ENCODE measurements around the gene FBXL19. TPM values are rescaled to one million over a fixed set of nuclear protein-coding genes. Genes with fewer than 3 reads are reported as not detected.

Gene FBXL19
- total RNA-seq, 4 donors from 2014 or later, result 2.4 to 6.2 (median 4.2) TPM

GRCh38 chr16:30951193-30951592, 27.8 kb downstream of the FBXL19 start:
- no peak for TF ChIP-seq CTCF (IDR thresholded peaks at IDR 0.05; ENCODE audit: low read depth)

- TF ChIP-seq CTCF (IDR thresholded peaks at IDR 0.05; ENCODE audit: low read depth), result no peak
Observed at GRCh38 chr16:30951750-30952149, 28.4 kb downstream of the FBXL19 start.

GRCh38 chr16:30953111-30953510, 29.7 kb downstream of the FBXL19 start:
- no peak for TF ChIP-seq CTCF (IDR thresholded peaks at IDR 0.05; ENCODE audit: low read depth)

DNA sequence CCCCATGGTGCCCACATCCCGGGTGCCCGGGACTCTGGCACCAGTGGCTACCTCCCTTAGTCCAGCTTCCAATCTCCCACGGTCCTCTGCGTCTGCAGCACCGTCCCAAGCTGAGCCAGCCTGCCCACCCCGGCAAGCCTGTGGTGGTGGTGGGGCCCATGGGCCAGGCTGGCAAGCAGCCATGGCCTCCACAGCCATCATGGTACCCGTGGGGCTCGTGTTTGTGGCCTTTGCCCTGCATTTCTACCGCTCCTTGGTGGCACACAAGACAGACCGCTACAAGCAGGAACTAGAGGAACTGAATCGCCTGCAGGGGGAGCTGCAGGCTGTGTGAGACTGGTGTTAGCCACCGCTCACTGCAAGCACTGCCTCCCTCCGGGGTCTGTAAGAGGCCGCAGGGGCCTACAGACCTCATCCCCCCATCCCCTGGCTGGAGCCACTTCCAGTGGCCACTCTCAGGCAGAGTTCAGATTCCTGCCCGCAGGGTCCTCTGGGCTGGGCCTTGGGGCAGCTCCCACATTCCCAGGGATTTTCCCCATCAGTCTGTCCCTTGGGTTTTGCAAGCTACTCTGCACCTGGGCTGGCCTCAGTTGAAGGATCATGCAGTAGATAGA, 30.2 kb downstream of the FBXL19 start:
- TF ChIP-seq CTCF (IDR thresholded peaks at IDR 0.05; ENCODE audit: low read depth), result no peak

GRCh38 chr16:30954993-30955392, 31.6 kb downstream of the FBXL19 start:
- TF ChIP-seq CTCF (IDR thresholded peaks at IDR 0.05; ENCODE audit: low read depth), result no peak

- TF ChIP-seq CTCF (IDR thresholded peaks at IDR 0.05; ENCODE audit: low read depth), result no peak
Observed at GRCh38 chr16:30956601-30957455, 33.5 kb downstream of the FBXL19 start.

- TF ChIP-seq CTCF (IDR thresholded peaks at IDR 0.05; ENCODE audit: low read depth), result no peak
Observed at GRCh38 chr16:30957456-30958174, 34.2 kb downstream of the FBXL19 start, which contains the start of gene SETD1A. SETD1A (plus strand) TSS chr16:30957754; CDS start chr16:30958732, 978 bp downstream.
